Measurements from ENCODE around the gene PERM1.

DNA sequence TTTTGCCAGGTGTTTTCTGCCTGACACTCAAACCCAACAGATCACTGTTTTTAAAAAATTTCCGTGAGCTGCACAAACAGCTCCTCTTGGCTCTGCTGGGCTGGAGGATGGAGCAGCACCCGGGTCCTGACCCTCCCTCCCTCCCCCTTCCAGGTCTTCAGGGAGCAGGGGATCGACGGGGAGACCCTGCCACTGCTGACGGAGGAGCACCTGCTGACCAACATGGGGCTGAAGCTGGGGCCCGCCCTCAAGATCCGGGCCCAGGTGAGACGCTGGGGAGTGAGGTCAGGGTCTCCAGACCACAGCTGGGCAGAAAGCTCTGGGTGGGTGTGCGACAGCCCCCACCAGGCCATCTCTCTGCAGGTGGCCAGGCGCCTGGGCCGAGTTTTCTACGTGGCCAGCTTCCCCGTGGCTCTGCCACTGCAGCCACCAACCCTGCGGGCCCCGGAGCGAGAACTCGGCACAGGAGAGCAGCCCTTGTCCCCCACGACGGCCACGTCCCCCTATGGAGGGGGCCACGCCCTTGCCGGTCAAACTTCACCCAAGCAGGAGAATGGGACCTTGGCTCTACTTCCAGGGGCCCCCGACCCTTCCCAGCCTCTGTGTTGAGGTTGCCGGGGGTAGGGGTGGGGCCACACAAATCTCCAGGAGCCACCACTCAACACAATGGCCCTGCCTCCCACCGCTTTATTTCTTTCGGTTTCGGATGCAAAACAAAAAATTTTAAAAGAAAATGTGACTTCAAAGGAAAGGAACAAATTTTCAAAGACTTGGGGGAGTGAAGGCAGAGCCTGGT, 38.1 kb downstream of the PERM1 start:
- TF ChIP-seq CEBPB (IDR thresholded peaks at IDR 0.05), result no peak
- TF ChIP-seq RAD21 (IDR thresholded peaks at IDR 0.05; ENCODE audit: low read depth), result no peak
- TF ChIP-seq, protein P1, sequence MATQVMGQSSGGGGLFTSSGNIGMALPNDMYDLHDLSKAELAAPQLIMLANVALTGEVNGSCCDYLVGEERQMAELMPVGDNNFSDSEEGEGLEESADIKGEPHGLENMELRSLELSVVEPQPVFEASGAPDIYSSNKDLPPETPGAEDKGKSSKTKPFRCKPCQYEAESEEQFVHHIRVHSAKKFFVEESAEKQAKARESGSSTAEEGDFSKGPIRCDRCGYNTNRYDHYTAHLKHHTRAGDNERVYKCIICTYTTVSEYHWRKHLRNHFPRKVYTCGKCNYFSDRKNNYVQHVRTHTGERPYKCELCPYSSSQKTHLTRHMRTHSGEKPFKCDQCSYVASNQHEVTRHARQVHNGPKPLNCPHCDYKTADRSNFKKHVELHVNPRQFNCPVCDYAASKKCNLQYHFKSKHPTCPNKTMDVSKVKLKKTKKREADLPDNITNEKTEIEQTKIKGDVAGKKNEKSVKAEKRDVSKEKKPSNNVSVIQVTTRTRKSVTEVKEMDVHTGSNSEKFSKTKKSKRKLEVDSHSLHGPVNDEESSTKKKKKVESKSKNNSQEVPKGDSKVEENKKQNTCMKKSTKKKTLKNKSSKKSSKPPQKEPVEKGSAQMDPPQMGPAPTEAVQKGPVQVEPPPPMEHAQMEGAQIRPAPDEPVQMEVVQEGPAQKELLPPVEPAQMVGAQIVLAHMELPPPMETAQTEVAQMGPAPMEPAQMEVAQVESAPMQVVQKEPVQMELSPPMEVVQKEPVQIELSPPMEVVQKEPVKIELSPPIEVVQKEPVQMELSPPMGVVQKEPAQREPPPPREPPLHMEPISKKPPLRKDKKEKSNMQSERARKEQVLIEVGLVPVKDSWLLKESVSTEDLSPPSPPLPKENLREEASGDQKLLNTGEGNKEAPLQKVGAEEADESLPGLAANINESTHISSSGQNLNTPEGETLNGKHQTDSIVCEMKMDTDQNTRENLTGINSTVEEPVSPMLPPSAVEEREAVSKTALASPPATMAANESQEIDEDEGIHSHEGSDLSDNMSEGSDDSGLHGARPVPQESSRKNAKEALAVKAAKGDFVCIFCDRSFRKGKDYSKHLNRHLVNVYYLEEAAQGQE (IDR thresholded peaks at IDR 0.05; ENCODE audit: low read depth), result no peak
- TF ChIP-seq YY1 (IDR thresholded peaks at IDR 0.05; ENCODE audit: low read depth), result no peak
- no peak for TF ChIP-seq TEAD4 (IDR thresholded peaks at IDR 0.05)
